ENCODE measurements around the gene COL7A1. TPM values are rescaled to one million over a fixed set of nuclear protein-coding genes. Genes with fewer than 3 reads are reported as not detected.

The COL7A1 gene
- total RNA-seq, 2 donors from 2014 or later: 15.7 to 16.6 TPM

DNA sequence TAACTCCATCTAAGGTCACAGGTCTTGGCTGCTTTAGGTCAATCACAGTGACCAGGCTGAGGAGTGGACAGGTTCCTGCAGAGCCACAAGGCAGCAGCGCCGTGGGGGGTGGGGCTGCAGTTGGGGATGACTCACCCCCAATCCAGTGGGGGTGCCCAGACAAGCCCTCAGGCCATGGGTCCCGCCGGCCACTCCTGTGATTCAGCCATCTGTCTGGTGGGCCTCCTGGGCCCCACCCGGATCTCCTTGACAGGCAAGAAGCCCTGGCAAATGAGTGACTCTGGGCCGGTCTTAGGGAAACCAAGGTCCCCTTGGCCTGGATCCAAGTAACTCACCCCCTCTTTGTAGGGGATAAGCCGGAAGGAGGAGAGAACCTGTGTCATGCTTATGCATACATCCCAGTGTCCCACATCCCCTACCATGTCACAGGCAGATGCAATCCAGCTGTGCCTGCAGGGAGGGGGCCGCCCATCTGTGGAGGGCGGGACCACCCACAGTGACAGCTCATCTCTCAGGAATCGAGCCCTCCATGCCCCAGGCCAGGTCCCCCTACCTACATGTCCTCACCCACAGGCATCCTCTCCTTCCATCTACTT, 495 bp upstream of the COL7A1 start:
- WGBS, 2 experiments (ENCODE audit: insufficient coverage in 1 of 2, insufficient read length in 1 of 2): 32 to 43% methylated on average over 5 to 10 of the region's 10 CpGs
- peak; percentile 83 for DNase-seq
- H3K9ac ChIP-seq (ENCODE audit: extremely low read depth, low read length, poor library complexity, severe bottlenecking): no peak overlapping the region
- peak overlapping the region; percentile 45 for H3K4me3 Mint-ChIP-seq
- H3K27ac ChIP-seq (ENCODE audit: low read depth, low read length): no peak overlapping the region
- H3K36me3 Mint-ChIP-seq (ENCODE audit: low read depth): peaks cover 27% of the 10 kb centered on the region
- H3K36me3 ChIP-seq (ENCODE audit: control insufficient read depth, insufficient read depth, low read length): peaks cover 21% of the 10 kb centered on the region
- TF ChIP-seq, protein P1, sequence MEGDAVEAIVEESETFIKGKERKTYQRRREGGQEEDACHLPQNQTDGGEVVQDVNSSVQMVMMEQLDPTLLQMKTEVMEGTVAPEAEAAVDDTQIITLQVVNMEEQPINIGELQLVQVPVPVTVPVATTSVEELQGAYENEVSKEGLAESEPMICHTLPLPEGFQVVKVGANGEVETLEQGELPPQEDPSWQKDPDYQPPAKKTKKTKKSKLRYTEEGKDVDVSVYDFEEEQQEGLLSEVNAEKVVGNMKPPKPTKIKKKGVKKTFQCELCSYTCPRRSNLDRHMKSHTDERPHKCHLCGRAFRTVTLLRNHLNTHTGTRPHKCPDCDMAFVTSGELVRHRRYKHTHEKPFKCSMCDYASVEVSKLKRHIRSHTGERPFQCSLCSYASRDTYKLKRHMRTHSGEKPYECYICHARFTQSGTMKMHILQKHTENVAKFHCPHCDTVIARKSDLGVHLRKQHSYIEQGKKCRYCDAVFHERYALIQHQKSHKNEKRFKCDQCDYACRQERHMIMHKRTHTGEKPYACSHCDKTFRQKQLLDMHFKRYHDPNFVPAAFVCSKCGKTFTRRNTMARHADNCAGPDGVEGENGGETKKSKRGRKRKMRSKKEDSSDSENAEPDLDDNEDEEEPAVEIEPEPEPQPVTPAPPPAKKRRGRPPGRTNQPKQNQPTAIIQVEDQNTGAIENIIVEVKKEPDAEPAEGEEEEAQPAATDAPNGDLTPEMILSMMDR (conservative IDR thresholded peaks at IDR 0.05): no peak
- peaks cover 13% of the 10 kb centered on the region for H3K4me1 Mint-ChIP-seq
- H3K4me3 ChIP-seq (ENCODE audit: low read length): no peak overlapping the region
- no peaks in the 10 kb centered on the region for H3K9me3 Mint-ChIP-seq
- no peaks in the 10 kb centered on the region for H3K4me1 ChIP-seq (ENCODE audit: control insufficient read depth, insufficient read depth, low read length)
- H3K27me3 ChIP-seq (ENCODE audit: control insufficient read depth, insufficient read depth, low read length, poor library complexity, severe bottlenecking): peaks cover 17% of the 10 kb centered on the region
- no peaks in the 10 kb centered on the region for H3K9me3 ChIP-seq (ENCODE audit: control insufficient read depth, low read length)
- H3K27me3 Mint-ChIP-seq (ENCODE audit: insufficient read depth): peaks cover 9% of the 10 kb centered on the region
- no peak overlapping the region for H3K27ac Mint-ChIP-seq

DNA sequence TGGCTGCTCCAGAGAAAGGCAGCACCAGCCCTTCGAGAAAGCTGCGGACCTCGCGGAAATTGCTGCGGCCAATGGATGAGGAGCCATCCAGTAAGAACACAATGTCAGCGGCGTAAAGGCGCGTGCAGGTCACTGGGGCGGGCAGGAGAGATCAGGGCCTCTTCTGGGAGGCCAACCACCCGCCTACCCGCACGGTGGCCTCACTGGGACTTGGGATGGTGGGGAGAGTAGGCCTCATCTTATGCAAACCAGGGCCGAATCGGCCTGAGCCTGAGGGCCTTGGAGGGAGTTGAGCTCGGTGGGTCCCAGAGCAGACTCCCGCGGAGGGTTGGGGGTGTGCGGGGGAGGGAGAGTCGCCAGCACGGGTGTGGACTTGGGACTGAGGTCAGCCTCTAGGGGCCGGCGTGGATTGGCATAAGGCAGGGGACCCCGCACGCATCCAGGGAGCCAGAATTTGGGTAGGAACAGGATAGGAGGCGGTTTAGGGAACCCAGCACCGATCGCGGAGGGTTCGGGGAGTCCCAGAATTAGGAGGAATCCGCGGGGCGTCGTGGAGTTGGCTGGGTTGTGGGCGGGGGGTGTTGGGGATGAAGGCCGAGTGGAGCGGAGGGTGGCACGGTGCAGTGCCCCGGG, 596 bp downstream of the COL7A1 start:
- peaks cover 17% of the 10 kb centered on the region for H3K27me3 ChIP-seq (ENCODE audit: control insufficient read depth, insufficient read depth, low read length, poor library complexity, severe bottlenecking)
- peak; percentile 65 for DNase-seq
- no peaks in the 10 kb centered on the region for H3K9me3 ChIP-seq (ENCODE audit: control insufficient read depth, low read length)
- no peak overlapping the region for H3K27ac ChIP-seq (ENCODE audit: low read depth, low read length)
- peaks cover 9% of the 10 kb centered on the region for H3K27me3 Mint-ChIP-seq (ENCODE audit: insufficient read depth)
- H3K9ac ChIP-seq (ENCODE audit: extremely low read depth, low read length, poor library complexity, severe bottlenecking): peak overlapping the region; percentile 3
- TF ChIP-seq, protein P1 (conservative IDR thresholded peaks at IDR 0.05): no peak
- H3K36me3 ChIP-seq (ENCODE audit: control insufficient read depth, insufficient read depth, low read length): peaks cover 10% of the 10 kb centered on the region
- no peaks in the 10 kb centered on the region for H3K9me3 Mint-ChIP-seq
- no peak overlapping the region for H3K4me3 ChIP-seq (ENCODE audit: low read length)
- peaks cover 16% of the 10 kb centered on the region for H3K36me3 Mint-ChIP-seq (ENCODE audit: low read depth)
- H3K4me3 Mint-ChIP-seq: peak overlapping the region; percentile 45
- H3K4me1 ChIP-seq (ENCODE audit: control insufficient read depth, insufficient read depth, low read length): no peaks in the 10 kb centered on the region
- H3K4me1 Mint-ChIP-seq: peaks cover 13% of the 10 kb centered on the region
- no peak overlapping the region for H3K27ac Mint-ChIP-seq
- 52% methylated on average over 11 to 38 of the region's 39 CpGs for WGBS, 2 experiments (ENCODE audit: insufficient coverage in 1 of 2, insufficient read length in 1 of 2)

DNA sequence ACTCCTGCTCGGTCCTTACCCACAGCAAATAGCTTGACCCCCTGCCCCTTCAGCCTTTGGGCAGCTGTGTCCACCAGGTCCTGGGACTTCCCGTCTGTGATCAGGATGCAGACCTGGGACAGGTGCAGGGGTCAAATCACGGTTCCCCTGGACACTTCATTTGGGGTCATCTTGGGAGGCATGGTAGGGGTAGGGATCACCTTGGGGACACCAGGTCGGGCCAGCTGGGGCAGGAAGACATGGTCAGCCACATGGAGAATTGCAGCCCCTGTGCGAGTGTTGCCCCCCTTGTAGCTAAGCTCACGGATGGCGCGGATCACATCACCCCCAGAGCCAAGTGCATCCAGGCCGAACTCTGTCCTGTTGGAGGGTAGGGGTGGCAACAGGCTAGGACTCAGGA, 1.8 kb downstream of the COL7A1 start:
- peaks cover 17% of the 10 kb centered on the region for H3K27me3 ChIP-seq (ENCODE audit: control insufficient read depth, insufficient read depth, low read length, poor library complexity, severe bottlenecking)
- H3K27me3 Mint-ChIP-seq (ENCODE audit: insufficient read depth): peaks cover 9% of the 10 kb centered on the region
- H3K9me3 ChIP-seq (ENCODE audit: control insufficient read depth, low read length): no peaks in the 10 kb centered on the region
- H3K4me3 ChIP-seq (ENCODE audit: low read length): no peak overlapping the region
- no peak overlapping the region for H3K9ac ChIP-seq (ENCODE audit: extremely low read depth, low read length, poor library complexity, severe bottlenecking)
- peaks cover 13% of the 10 kb centered on the region for H3K4me1 Mint-ChIP-seq
- H3K9me3 Mint-ChIP-seq: no peaks in the 10 kb centered on the region
- 93% methylated on average over 6 to 9 of the region's 9 CpGs for WGBS, 2 experiments (ENCODE audit: insufficient coverage in 1 of 2, insufficient read length in 1 of 2)
- H3K36me3 ChIP-seq (ENCODE audit: control insufficient read depth, insufficient read depth, low read length): no peaks in the 10 kb centered on the region
- H3K4me1 ChIP-seq (ENCODE audit: control insufficient read depth, insufficient read depth, low read length): no peaks in the 10 kb centered on the region
- no peak overlapping the region for H3K4me3 Mint-ChIP-seq
- no peak for DNase-seq
- H3K27ac ChIP-seq (ENCODE audit: low read depth, low read length): no peak overlapping the region
- no peak overlapping the region for H3K27ac Mint-ChIP-seq
- H3K36me3 Mint-ChIP-seq (ENCODE audit: low read depth): peaks cover 8% of the 10 kb centered on the region
- TF ChIP-seq, protein P1 (conservative IDR thresholded peaks at IDR 0.05): no peak
